BE2C (cell line): ENCODE data around the gene GNRH2.

Experiments used
- DNase-seq: peaks from one replicate; pipeline ENCODE4 v3.0.0-alpha.2; 2020
- H3K27me3 ChIP-seq: fragments of 250-450 bp; sonication (Bioruptor Pico); 2 replicates; pipeline ENCODE4 v1.5.1; 2020; ENCODE audit warnings: mild to moderate bottlenecking
- H3K36me3 ChIP-seq: fragments of 250-450 bp; sonication (Bioruptor Pico); 2 replicates; pipeline ENCODE4 v1.5.1; 2020; ENCODE audit warnings: mild to moderate bottlenecking
- H3K4me1 ChIP-seq: fragments of 250-450 bp; sonication (Bioruptor Pico); 2 replicates; pipeline ENCODE4 v1.5.1; 2020
- H3K4me3 ChIP-seq: 2 replicates; pipeline ENCODE4 v1.5.1; 2011; ENCODE audit warnings: low read depth, low read length
- H3K9me3 ChIP-seq: fragments of 250-450 bp; sonication (Bioruptor Pico); 2 replicates; pipeline ENCODE4 v1.5.1; 2020
- CTCF ChIP-seq: IDR thresholded peaks from 2 replicates; pipeline ENCODE4 v1.5.1; 2012; ENCODE audit warnings: mild to moderate bottlenecking, low read depth, low read length

The GNRH2 gene

DNA sequence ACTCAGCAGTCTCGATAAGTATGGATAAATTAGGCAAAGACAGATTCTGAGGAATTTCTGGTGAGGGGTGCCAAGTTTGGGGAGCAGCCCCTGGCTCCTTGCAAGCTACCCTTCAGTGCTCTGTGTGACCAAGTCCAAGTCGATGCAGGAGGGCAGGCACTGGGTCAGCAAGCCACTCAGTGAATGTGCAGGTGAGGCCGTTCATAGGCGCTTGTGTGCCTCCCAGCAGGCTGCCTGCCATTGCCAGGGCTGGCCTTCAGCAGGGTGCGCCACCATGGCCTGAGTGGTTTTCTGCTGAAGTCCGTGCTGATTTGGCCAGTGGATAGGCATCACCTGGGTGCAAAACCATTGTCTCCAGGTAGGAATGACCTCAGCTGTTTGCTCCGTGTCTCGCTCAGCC is 3.3 kb upstream of the GNRH2 start:
- H3K27me3 ChIP-seq: no peaks in the 10 kb centered on the region
- no peak for DNase-seq
- H3K4me3 ChIP-seq: no peak overlapping the region
- TF ChIP-seq CTCF: no peak
- H3K4me1 ChIP-seq: no peaks in the 10 kb centered on the region
- no peaks in the 10 kb centered on the region for H3K36me3 ChIP-seq
- H3K9me3 ChIP-seq: no peaks in the 10 kb centered on the region

DNA sequence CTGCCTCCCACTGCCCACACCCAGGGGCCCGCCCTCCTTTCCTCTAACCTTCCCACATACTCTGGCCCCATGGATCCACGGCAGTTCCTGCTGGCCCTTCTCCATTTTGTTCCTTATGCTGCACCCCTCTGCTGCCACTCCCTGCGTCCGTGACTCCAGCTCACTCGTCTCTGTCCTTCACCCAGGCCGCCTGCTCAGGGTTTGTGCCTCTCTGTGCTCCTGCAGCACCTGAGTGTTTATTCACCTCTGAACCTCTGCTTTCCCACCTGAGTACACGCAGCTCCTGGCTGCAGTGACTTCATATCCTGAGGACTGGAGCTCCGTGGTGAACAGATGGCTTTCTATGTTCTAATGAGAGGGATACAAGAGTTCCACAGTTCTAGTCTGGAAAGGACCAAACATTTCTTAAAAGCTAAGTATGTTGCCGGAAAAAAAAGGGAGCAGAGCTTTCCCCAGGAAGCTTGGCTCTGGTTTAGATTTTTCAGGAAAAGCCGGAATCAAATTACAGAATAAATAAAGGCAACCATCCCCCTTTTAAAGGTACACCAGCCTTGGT is 1.5 kb upstream of the GNRH2 start:
- no peaks in the 10 kb centered on the region for H3K4me1 ChIP-seq
- no peaks in the 10 kb centered on the region for H3K27me3 ChIP-seq
- DNase-seq: no peak
- TF ChIP-seq CTCF: no peak
- no peaks in the 10 kb centered on the region for H3K36me3 ChIP-seq
- no peak overlapping the region for H3K4me3 ChIP-seq
- H3K9me3 ChIP-seq: no peaks in the 10 kb centered on the region

DNA sequence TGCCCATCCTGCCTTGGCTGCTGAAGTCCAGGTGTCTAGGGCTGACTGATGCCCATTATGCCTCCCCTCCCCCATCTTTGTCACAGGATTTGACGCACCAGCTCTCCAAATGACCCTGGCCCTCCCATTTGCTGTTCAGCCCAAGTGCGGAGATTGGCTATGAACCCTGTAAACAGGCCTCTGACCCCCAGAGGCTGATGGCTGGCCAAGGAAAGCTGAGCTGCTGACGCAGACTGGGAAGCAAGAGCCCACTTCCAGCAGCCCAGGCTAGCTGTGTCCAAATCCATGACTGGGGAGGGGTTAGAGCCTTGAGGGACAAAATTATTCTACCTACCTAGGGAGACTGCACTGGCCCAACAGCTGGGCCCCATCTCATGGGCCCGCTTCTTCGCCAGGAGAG is 797 bp upstream of the GNRH2 start:
- Histone ChIP-seq H3K4me3 (no peak overlapping the region), H3K36me3 (peaks cover 2% of the 10 kb centered on the region), H3K9me3 (no peaks in the 10 kb centered on the region), H3K27me3 (no peaks in the 10 kb centered on the region), H3K4me1 (no peaks in the 10 kb centered on the region)
- no peak for DNase-seq
- no peak for TF ChIP-seq CTCF

GRCh38 chr20:3044336-3044965 is 1.0 kb downstream of the GNRH2 start:
- H3K36me3 ChIP-seq: peaks cover 4% of the 10 kb centered on the region
- H3K4me1 ChIP-seq: no peaks in the 10 kb centered on the region
- no peak overlapping the region for H3K4me3 ChIP-seq
- no peaks in the 10 kb centered on the region for H3K9me3 ChIP-seq
- DNase-seq: no peak
- no peak for TF ChIP-seq CTCF
- H3K27me3 ChIP-seq: no peaks in the 10 kb centered on the region

- TF ChIP-seq CTCF: no peak
- H3K27me3 ChIP-seq: no peaks in the 10 kb centered on the region
- H3K36me3 ChIP-seq: peaks cover 4% of the 10 kb centered on the region
- H3K4me1 ChIP-seq: no peaks in the 10 kb centered on the region
- H3K9me3 ChIP-seq: no peaks in the 10 kb centered on the region
- peak overlapping the region; percentile 71 for H3K4me3 ChIP-seq
- DNase-seq: peak; percentile 71
Observed at GRCh38 chr20:3045042-3045815, 1.8 kb downstream of the GNRH2 start.
